Stomach (tissue), 9 donors: ENCODE data around the gene PRM2. TPM values are rescaled to one million over a fixed set of nuclear protein-coding genes. Genes with fewer than 3 reads are reported as not detected.

Experiments used
- DNase-seq, 2 donors: peaks; one replicate each; pipeline versions ENCODE4 v3.0.0 to v3.0.0-alpha.2; 2013 to 2019
- H3K27ac ChIP-seq, 5 donors: fragments of 200-600 bp in 4 of 5; sonication (generic) in 4 of 5; one replicate each; pipeline ENCODE4 v1.5.1; 2013 to 2019; ENCODE audit warnings: mild to moderate bottlenecking in 1 of 5, moderate library complexity in 1 of 5
- H3K27me3 ChIP-seq, 3 donors: fragments of 200-600 bp; sonication (generic); one replicate each; pipeline ENCODE4 v1.5.1; 2017 to 2019; ENCODE audit warnings: mixed run types in 1 of 3
- H3K36me3 ChIP-seq, 4 donors: fragments of 200-600 bp; sonication (generic); 1 replicate in 3 of 4; 2 replicates in 1 of 4; pipeline ENCODE4 v1.5.1; 2016 to 2019
- H3K4me1 ChIP-seq, 4 donors: fragments of 200-600 bp; sonication (generic); one replicate each; pipeline ENCODE4 v1.5.1; 2016 to 2019
- H3K4me3 ChIP-seq, 4 donors: fragments of 200-600 bp; sonication (generic) in 3 of 4; one replicate each; pipeline ENCODE4 v1.5.1; 2016 to 2019; ENCODE audit warnings: mild to moderate bottlenecking in 1 of 4
- H3K9me3 ChIP-seq, 4 donors: fragments of 200-600 bp; sonication (generic); one replicate each; pipeline ENCODE4 v1.5.1; 2016 to 2019
- CTCF ChIP-seq, 7 experiments: fragments of 450-650 bp in 4 of 7; fragments of 200-600 bp in 3 of 7; sonication (generic) in 3 of 7; IDR thresholded peaks; one replicate each; pipeline ENCODE4 v1.5.1; 2016 to 2019; ENCODE audit warnings: antibody characterized with exemption in 7 of 7, control low read depth in 2 of 7, mild to moderate bottlenecking in 1 of 7
- EP300 ChIP-seq: sonication (generic); formaldehyde crosslinking; IDR thresholded peaks from one replicate; pipeline ENCODE4 v1.6.1; 2017; ENCODE audit warnings: antibody characterized with exemption
- POLR2A ChIP-seq, 4 donors: fragments of 450-650 bp; IDR thresholded peaks; one replicate each; pipeline ENCODE4 v1.6.1; 2016; ENCODE audit warnings: antibody characterized with exemption in 4 of 4, control low read depth in 2 of 4, mild to moderate bottlenecking in 1 of 4, moderate library complexity in 1 of 4
- POLR2AphosphoS5 ChIP-seq, 3 donors: sonication (generic); formaldehyde crosslinking; IDR thresholded peaks; one replicate each; pipeline ENCODE4 v1.6.1; 2016; ENCODE audit warnings: antibody characterized with exemption in 3 of 3
- WGBS, 5 donors: extraction: QIAGEN DNeasy Blood & Tissue Kit in 3 of 5; methylation state at CpG; one replicate each; pipeline versions ENCODE4 v1.1.5 to v1.1.7; 2013 to 2018; 5-methylcytosine and 5-hydroxymethylcytosine counted together
- intact Hi-C: fragments of 100-400 bp; cut with DNase I; formaldehyde crosslinking; loops from one replicate; pipeline ENCODE4 v1.15.1; 2023; ENCODE audit warnings: low total_unique reads
- polyA plus RNA-seq, 3 donors: library from polyadenylated mRNA; stranded (reverse); fragments of 200-250 nt; gene quantifications; one replicate each; pipeline ENCODE4 v1.2.3, GENCODE V29; 2013
- total RNA-seq, 5 donors: library from RNA; depleted of rRNA; stranded (reverse); fragments of >200 nt; gene quantifications; one replicate each; pipeline versions ENCODE4 v1.1.0 to v1.2.3, GENCODE V29; 2014 to 2016
- donor health status: healthy with polysubstance abuse.
- donor health status: Bipolar disorder and iron deficiency.
- donor health status: healthy.

The PRM2 gene
- total and polyA plus RNA-seq, 8 donors = not detected

GRCh38 chr16:11249233-11250061, 26.8 kb downstream of the PRM2 start:
- Histone ChIP-seq H3K27ac (no peak overlapping the region), H3K9me3 (no peaks in the 10 kb centered on the region), H3K4me1 (peaks cover 7 to 20% (median 16%) of the 10 kb centered on the region in 4 donors), H3K4me3 (no peak overlapping the region), H3K27me3 (no peaks in the 10 kb centered on the region), H3K36me3 (peaks cover 0 to 18% (median 0%) of the 10 kb centered on the region in 4 donors)
- no peak for DNase-seq
- intact Hi-C loops = loop anchor here (10.0 kb wide), 1 partner anchor 125 kb away; no protein-coding TSS in a partner anchor
- 91 to 95% (median 93%) methylated on average over 54 to 63 of the region's 63 CpGs for WGBS, 5 donors
- TF ChIP-seq CTCF (IDR thresholded peaks at IDR 0.05) (no peak), POLR2AphosphoS5 (IDR thresholded peaks at IDR 0.05) (no peak), EP300 (no peak), POLR2A (IDR thresholded peaks at IDR 0.05) (no peak)

GRCh38 chr16:11248133-11248532, 28.1 kb downstream of the PRM2 start:
- H3K4me3 ChIP-seq = no peak overlapping the region
- no peaks in the 10 kb centered on the region for H3K27me3 ChIP-seq
- WGBS, 5 donors = 86 to 98% (median 91%) methylated on average over 8 of the region's 8 CpGs
- no peak for DNase-seq
- peaks cover under 1 to 7% (median 3%) of the 10 kb centered on the region in 4 donors for H3K4me1 ChIP-seq
- H3K36me3 ChIP-seq = peaks cover 0 to 12% (median 0%) of the 10 kb centered on the region in 4 donors
- H3K27ac ChIP-seq = no peak overlapping the region
- intact Hi-C loops = no loop called here
- no peaks in the 10 kb centered on the region for H3K9me3 ChIP-seq
- TF ChIP-seq POLR2AphosphoS5 (IDR thresholded peaks at IDR 0.05) (no peak), CTCF (IDR thresholded peaks at IDR 0.05) (no peak), POLR2A (IDR thresholded peaks at IDR 0.05) (no peak), EP300 (no peak)

- TF ChIP-seq POLR2A (IDR thresholded peaks at IDR 0.05) (no peak), EP300 (no peak), CTCF (IDR thresholded peaks at IDR 0.05) (no peak), POLR2AphosphoS5 (IDR thresholded peaks at IDR 0.05) (no peak)
Measured at GRCh38 chr16:11245988-11246387, 30.3 kb downstream of the PRM2 start.

GRCh38 chr16:11245222-11245737, 31.0 kb downstream of the PRM2 start:
- H3K27me3 ChIP-seq = no peaks in the 10 kb centered on the region
- no peak overlapping the region for H3K4me3 ChIP-seq
- H3K27ac ChIP-seq = no peak overlapping the region
- H3K4me1 ChIP-seq = peaks cover 0 to 8% (median 8%) of the 10 kb centered on the region in 4 donors
- H3K36me3 ChIP-seq = no peaks in the 10 kb centered on the region
- no peak for DNase-seq
- TF ChIP-seq POLR2A (IDR thresholded peaks at IDR 0.05) = no peak
- no peak for TF ChIP-seq POLR2AphosphoS5 (IDR thresholded peaks at IDR 0.05)
- TF ChIP-seq EP300 = no peak
- no peak for TF ChIP-seq CTCF (IDR thresholded peaks at IDR 0.05)
- WGBS, 5 donors = 76 to 87% (median 79%) methylated on average over 5 of the region's 5 CpGs
- intact Hi-C loops = no loop called here
- H3K9me3 ChIP-seq = no peaks in the 10 kb centered on the region

More at GRCh38 chr16:11245988-11246387, 30.3 kb downstream of the PRM2 start:
- Histone ChIP-seq H3K4me3 (no peak overlapping the region), H3K4me1 (peaks cover 0 to 1% (median under 1%) of the 10 kb centered on the region in 4 donors), H3K27ac (no peak overlapping the region), H3K36me3 (no peaks in the 10 kb centered on the region), H3K9me3 (no peaks in the 10 kb centered on the region), H3K27me3 (no peaks in the 10 kb centered on the region)
- intact Hi-C loops = no loop called here
- DNase-seq = no peak
